Heart right ventricle (tissue), 16 donors: Measurements from ENCODE around the gene RAB11FIP5. TPM values are rescaled to one million over a fixed set of nuclear protein-coding genes. Genes with fewer than 3 reads are reported as not detected.

ENCODE experiments used
- ATAC-seq, 8 donors: fragments of 200-7000 bp; cut with Tn5 transposase; one replicate each; pipeline ENCODE4 v1.9.1; 2020; ENCODE audit warnings: mild to moderate bottlenecking in 8 of 8, moderate library complexity in 8 of 8, moderate number of reproducible peaks in 1 of 8
- DNase-seq, 2 donors: peaks; one replicate each; pipeline ENCODE4 v3.0.0-alpha.2; 2020
- H3K27ac ChIP-seq, 10 donors: fragments of 200-600 bp; sonication (generic) in 2 of 10; one replicate each; pipeline versions ENCODE4 v1.5.0 to v1.8.0; 2020 to 2022; ENCODE audit warnings: mild to moderate bottlenecking in 3 of 10
- H3K27me3 ChIP-seq, 7 donors: fragments of 200-600 bp; one replicate each; pipeline ENCODE4 v1.8.0; 2021 to 2022; ENCODE audit warnings: mild to moderate bottlenecking in 2 of 7
- H3K36me3 ChIP-seq, 9 donors: fragments of 200-600 bp; sonication (generic) in 1 of 9; one replicate each; pipeline versions ENCODE4 v1.5.0 to v1.8.0; 2020 to 2022; ENCODE audit warnings: mild to moderate bottlenecking in 2 of 9
- H3K4me1 ChIP-seq, 9 donors: fragments of 200-600 bp; sonication (generic) in 1 of 9; one replicate each; pipeline versions ENCODE4 v1.5.0 to v1.8.0; 2020 to 2022; ENCODE audit warnings: mild to moderate bottlenecking in 4 of 9
- H3K4me3 ChIP-seq, 10 donors: fragments of 200-600 bp; sonication (generic) in 2 of 10; one replicate each; pipeline versions ENCODE4 v1.5.0 to v1.8.0; 2020 to 2022; ENCODE audit warnings: mild to moderate bottlenecking in 7 of 10, moderate library complexity in 2 of 10
- H3K9me3 ChIP-seq, 11 donors: fragments of 200-600 bp in 10 of 11; sonication (generic) in 2 of 11; one replicate each; pipeline versions ENCODE4 v1.5.0 to v1.8.0; 2013 to 2022; ENCODE audit warnings: mild to moderate bottlenecking in 2 of 11, control low read depth in 1 of 11, moderate library complexity in 1 of 11
- WGBS, 2 donors: extraction: QIAGEN DNeasy Blood & Tissue Kit; methylation state at CpG; one replicate each; pipeline ENCODE4 v1.1.7; 2013; ENCODE audit warnings: inconsistent platforms in 1 of 2; 5-methylcytosine and 5-hydroxymethylcytosine counted together
- intact Hi-C, 10 donors: fragments of 100-400 bp; cut with DNase I; formaldehyde crosslinking; loops; one replicate each; pipeline versions ENCODE4 v1.11.1 to v1.14.2; 2022
- polyA plus RNA-seq, 2 donors: library from polyadenylated mRNA; stranded (reverse); fragments of 200-250 nt; gene quantifications; one replicate each; pipeline ENCODE4 v1.2.3, GENCODE V29; 2013
- total RNA-seq, 10 donors: library from RNA; stranded (reverse); fragmentation: NEBNext Ultra II Directional in 3 of 10; extraction: Animal tissue kit (Norgen Biotek cat#: 25700) in 3 of 10; gene quantifications; one replicate each; pipeline versions ENCODE4 v1.2.1 to v1.2.4, GENCODE V29; 2021 to 2023
- TF ChIP-seq, protein P1 (sequence below), 9 donors: fragments of 200-600 bp; sonication (generic) in 2 of 9; IDR thresholded peaks; one replicate each; pipeline versions ENCODE4 v1.5.0 to v1.8.0; 2021 to 2022; ENCODE audit warnings: antibody characterized with exemption in 9 of 9, mild to moderate bottlenecking in 5 of 9, moderate library complexity in 1 of 9
- donor health status: Arrhythmogenic right ventricular cardiomyopathy.
- donor health status: ischemic (EF 13 %, LVEDD 7.1; RV severe dilation, severe dysfunction).
- donor health status: healthy with polysubstance abuse.
- donor health status: DM: no; HTN: yes; CAD: no.
- donor health status: DM: no; HTN: no; CAD: no.
- donor health status: ischemic (EF 25% LVEDD 6.9; RV normal size, moderate dysfunction).
- donor health status: ischemic (EF 25% LVEDD 5.7; RV mildly dilated, moderate dysfunction).
- donor health status: healthy.
- donor health status: DM: yes; HTN: yes; CAD: no.
- donor health status: Ischemic cardiomyopathy.
- donor health status: ischemic (EF 35%, LVEDD 5.7; RV mildly dilated, moderate dysfunction).
- donor health status: nonischemic (EF 11% LVEDD 7.7; RV severe dilation, severe dysfunction).
- donor health status: DM: yes; HTN: yes; CAD: no.
- donor health status: PGD.
- donor health status: ischemic (EF 29% LVEDD 5.4; RV normal size, mild dysfunction).
- donor health status: nonischemic (EF 23%, LVEDD 6.1; RV moderate dilation, normal function).

Gene RAB11FIP5
- total and polyA plus RNA-seq, 12 donors: 6.8 to 30.4 (median 22.3) TPM

DNA sequence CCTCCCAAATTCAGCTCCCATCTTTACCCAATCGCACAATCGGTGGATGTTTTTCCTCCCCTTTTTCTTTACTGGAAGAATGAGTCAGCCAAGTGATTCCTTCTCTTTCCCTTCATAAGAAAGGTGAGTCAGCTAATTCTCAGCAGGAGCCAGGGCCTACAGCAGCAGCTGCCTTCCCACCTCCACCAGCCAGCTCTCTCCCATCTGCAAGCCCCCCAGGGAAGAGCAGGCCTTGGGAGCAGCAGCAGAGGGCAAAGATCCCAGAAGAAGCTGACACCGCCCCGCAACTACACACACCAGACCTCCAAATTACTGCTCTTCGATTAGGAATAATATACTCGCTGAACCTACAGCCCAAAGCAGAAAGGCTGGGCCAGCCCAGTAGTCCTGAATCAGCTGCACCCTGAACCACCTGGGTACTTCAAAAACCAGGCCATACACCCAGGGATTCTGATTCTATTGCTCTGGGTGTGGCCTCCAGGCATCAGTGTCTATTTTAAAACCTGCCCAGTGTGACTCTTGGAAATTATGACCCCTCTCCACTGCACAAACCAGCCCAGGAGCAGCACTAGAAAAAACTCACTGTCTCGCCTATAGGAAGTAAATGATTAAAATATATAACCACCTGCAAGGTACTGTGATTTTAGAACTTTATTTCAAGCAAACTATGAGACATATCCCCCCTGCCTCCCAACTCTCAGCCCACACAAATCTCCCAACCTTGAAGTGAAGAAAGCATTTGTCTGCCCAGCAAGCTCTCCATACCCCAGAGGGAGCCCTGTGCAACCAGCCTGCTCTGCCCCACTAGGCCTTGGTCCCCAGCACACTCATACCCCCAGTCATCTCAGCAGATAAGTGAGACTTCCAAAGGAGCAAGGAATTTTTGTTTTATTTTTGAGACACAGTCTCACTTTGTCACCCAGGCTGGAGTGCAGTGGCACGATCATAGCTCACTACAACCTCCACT is 48.6 kb downstream of the RAB11FIP5 start:
- no peaks in the 10 kb centered on the region for H3K9me3 ChIP-seq
- no peak overlapping the region for H3K4me3 ChIP-seq
- H3K27me3 ChIP-seq: no peaks in the 10 kb centered on the region
- peaks cover 0 to 4% (median 0%) of the 10 kb centered on the region in 9 donors for H3K36me3 ChIP-seq
- ATAC-seq (peak in 7 of 8 donors; percentile 55 to 80 (median 68)), DNase-seq (no peak)
- H3K27ac ChIP-seq: peak overlapping the region in 8 of 10 donors; percentile 16 to 81 (median 42)
- H3K4me1 ChIP-seq: peaks cover 2 to 32% (median 16%) of the 10 kb centered on the region in 9 donors
- TF ChIP-seq, protein P1, sequence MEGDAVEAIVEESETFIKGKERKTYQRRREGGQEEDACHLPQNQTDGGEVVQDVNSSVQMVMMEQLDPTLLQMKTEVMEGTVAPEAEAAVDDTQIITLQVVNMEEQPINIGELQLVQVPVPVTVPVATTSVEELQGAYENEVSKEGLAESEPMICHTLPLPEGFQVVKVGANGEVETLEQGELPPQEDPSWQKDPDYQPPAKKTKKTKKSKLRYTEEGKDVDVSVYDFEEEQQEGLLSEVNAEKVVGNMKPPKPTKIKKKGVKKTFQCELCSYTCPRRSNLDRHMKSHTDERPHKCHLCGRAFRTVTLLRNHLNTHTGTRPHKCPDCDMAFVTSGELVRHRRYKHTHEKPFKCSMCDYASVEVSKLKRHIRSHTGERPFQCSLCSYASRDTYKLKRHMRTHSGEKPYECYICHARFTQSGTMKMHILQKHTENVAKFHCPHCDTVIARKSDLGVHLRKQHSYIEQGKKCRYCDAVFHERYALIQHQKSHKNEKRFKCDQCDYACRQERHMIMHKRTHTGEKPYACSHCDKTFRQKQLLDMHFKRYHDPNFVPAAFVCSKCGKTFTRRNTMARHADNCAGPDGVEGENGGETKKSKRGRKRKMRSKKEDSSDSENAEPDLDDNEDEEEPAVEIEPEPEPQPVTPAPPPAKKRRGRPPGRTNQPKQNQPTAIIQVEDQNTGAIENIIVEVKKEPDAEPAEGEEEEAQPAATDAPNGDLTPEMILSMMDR (IDR thresholded peaks at IDR 0.05): no peak
- intact Hi-C loops: loop anchor here in 1 of 10 donors (10.0 kb wide), 1 partner anchor 169 kb away; no protein-coding TSS in a partner anchor
- WGBS, 2 donors: 87 to 89% methylated on average over 8 of the region's 8 CpGs

DNA sequence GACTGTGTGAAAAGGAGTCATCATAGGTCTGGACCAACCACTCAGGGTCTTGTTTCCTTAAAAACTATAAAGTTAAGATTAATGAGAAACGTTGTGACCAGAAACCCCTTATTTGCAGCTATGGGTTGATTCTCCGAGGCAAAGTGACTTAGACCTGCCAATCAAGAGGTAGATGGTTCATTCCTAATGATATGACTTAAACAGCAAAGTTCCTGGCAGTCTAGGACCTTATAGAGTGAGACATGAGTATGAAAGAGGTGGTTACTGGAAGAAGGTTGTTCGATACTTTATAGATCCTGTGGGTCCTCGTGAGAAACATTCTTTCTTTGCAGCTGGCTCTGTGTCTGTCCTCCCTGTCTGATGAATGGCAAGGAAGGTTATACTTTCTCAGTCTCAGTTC is 49.3 kb downstream of the RAB11FIP5 start:
- Histone ChIP-seq H3K27me3 (no peaks in the 10 kb centered on the region), H3K9me3 (no peaks in the 10 kb centered on the region), H3K4me1 (peaks cover 0 to 27% (median 10%) of the 10 kb centered on the region in 9 donors), H3K36me3 (peaks cover 0 to 5% (median 0%) of the 10 kb centered on the region in 9 donors), H3K27ac (peak overlapping the region in 7 of 10 donors; percentile 16 to 81 (median 45)), H3K4me3 (no peak overlapping the region)
- intact Hi-C loops: loop anchor here in 1 of 10 donors (10.0 kb wide), 1 partner anchor 169 kb away; no protein-coding TSS in a partner anchor
- DNase-seq: no peak
- 83 to 84% methylated on average over 4 of the region's 4 CpGs for WGBS, 2 donors
- ATAC-seq: no peak
- TF ChIP-seq, protein P1 (IDR thresholded peaks at IDR 0.05): no peak

DNA sequence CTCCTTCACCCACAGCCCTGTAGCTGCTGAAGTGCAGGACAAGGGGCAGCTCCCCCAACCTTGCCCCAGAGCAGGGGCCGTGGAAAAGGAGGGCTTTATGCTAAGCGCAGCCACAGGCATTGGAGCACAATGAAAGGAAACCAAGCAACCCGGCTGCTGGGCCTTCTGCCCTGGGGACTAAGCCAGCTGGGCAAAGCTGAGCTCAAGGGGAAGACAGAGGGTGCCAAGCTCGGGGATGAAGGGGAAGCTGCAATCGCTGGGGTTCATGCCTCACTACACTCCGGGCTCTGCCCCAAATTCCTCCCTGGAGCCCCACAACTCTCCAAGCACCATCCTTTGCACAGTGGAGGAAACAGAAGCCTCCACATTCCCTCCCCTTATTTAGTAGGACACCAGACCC is 53.6 kb downstream of the RAB11FIP5 start:
- Histone ChIP-seq H3K9me3 (peaks cover 0 to 17% (median 0%) of the 10 kb centered on the region in 11 donors), H3K27ac (no peak overlapping the region), H3K4me1 (peaks cover 0 to 21% (median 5%) of the 10 kb centered on the region in 9 donors), H3K36me3 (peaks cover 0 to 35% (median 20%) of the 10 kb centered on the region in 9 donors), H3K4me3 (no peak overlapping the region), H3K27me3 (no peaks in the 10 kb centered on the region)
- intact Hi-C loops: no loop called here
- DNase-seq (no peak), ATAC-seq (no peak)
- TF ChIP-seq, protein P1 (IDR thresholded peaks at IDR 0.05): no peak
- WGBS, 2 donors: 81 to 88% methylated on average over 6 of the region's 6 CpGs

DNA sequence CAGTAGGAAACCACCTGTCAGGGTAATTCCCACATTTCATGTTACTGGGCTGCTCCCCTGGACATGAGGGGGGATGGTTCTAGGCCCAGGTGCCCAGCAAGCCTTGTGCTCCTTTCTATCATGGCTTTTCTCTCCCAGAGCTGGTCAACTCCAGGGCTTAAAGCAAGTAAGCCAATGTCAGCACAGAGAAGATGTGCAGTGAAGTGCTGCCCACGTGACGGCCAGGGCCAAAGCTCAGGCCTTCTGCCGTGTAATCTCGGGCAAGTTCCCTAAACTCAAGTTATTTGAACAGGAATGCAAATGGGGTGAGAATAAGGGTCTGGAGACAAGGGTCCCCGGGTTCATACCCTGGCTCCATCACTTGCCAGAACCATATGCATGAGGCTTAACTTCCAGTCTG is 57.8 kb downstream of the RAB11FIP5 start:
- H3K36me3 ChIP-seq: peaks cover 0 to 46% (median 20%) of the 10 kb centered on the region in 9 donors
- no peak overlapping the region for H3K27ac ChIP-seq
- intact Hi-C loops: no loop called here
- no peak overlapping the region for H3K4me3 ChIP-seq
- WGBS, 2 donors: 74 to 84% methylated on average over 5 of the region's 5 CpGs
- H3K9me3 ChIP-seq: peaks cover 0 to 17% (median 0%) of the 10 kb centered on the region in 11 donors
- TF ChIP-seq, protein P1 (IDR thresholded peaks at IDR 0.05): no peak
- ATAC-seq (no peak), DNase-seq (no peak)
- H3K27me3 ChIP-seq: no peaks in the 10 kb centered on the region
- peaks cover 0 to 6% (median 0%) of the 10 kb centered on the region in 9 donors for H3K4me1 ChIP-seq
